Measurements from ENCODE around the gene TBX19.

TBX19 gene

GRCh38 chr1:168362991-168363390, 82.3 kb downstream of the TBX19 start:
- no peak for DNase-seq
